Fibroblast of villous mesenchyme (primary cell): Measurements from ENCODE around the gene UNC13B. TPM values are rescaled to one million over a fixed set of nuclear protein-coding genes. Genes with fewer than 3 reads are reported as not detected.

Source experiments
- DNase-seq: peaks from one replicate; pipeline ENCODE4 v3.0.0-alpha.2; 2010; ENCODE audit warnings: low read depth
- H3K4me3 ChIP-seq: 2 replicates; pipeline ENCODE4 v1.5.1; 2011; ENCODE audit warnings: low read depth, mild to moderate bottlenecking, low read length
- total RNA-seq: library from RNA; depleted of rRNA; stranded (reverse); fragments of >200 nt; gene quantifications from 2 replicates; pipeline ENCODE4 v1.2.3, GENCODE V29; 2012
- TF ChIP-seq, protein P1 (sequence below): IDR thresholded peaks from 2 replicates; pipeline ENCODE4 v1.5.1; 2012; ENCODE audit warnings: low read depth, mild to moderate bottlenecking, low read length; ENCODE audit not compliant: insufficient read depth

Gene UNC13B
- total RNA-seq, 1 donor, result 23.7 TPM

DNA sequence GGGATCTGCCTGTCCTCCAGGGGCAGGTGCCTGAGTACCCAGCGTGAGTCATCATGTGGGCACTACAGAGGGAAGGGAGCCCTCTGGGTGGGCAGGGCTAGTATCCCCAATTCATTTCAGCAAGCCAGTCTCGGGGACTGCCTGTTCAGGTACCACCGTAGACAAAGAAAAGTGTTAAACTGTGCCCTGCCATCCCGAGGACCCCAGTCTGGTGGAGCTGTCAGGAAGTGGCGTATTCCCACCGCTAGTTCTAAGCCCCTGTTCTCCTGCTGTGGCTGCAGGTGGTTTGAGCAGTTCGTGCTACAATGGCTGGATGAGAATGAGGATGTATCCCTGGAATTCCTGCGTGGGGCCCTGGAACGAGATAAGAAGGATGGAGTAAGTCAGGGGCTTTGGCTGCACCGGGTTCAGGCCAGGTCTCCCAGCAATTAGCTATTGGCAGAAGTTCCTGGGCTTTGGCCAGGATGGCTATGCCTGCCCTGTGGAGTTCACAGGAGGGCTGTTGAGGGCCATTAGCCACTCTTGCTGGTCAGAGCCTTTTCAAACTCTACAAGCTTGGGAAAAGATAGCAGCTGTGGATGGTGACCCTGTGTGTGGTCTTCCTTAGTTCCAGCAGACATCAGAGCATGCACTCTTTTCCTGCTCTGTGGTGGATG, 234.9 kb downstream of the UNC13B start:
- no peak for DNase-seq

DNA sequence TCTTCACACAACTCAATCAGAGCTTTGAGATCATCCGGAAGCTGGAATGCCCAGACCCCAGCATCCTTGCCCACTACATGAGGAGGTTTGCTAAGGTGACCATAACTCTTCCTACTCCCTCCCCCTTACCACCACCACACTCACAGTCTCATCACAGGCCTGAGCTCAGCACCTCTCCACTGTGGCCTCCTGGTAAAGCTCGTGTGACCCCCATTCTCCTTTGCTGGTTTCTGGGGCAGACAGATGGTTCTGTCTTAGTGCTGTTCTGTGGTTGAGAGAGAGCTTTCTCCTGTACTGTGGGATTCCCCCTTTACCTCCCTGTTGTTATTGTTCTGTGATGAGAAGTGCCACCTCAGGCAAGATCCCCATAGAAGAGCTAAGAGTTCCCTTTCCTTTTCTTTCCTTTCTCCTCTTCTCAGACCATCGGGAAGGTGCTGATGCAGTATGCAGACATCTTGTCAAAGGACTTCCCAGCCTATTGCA, 235.4 kb downstream of the UNC13B start:
- TF ChIP-seq, protein P1, sequence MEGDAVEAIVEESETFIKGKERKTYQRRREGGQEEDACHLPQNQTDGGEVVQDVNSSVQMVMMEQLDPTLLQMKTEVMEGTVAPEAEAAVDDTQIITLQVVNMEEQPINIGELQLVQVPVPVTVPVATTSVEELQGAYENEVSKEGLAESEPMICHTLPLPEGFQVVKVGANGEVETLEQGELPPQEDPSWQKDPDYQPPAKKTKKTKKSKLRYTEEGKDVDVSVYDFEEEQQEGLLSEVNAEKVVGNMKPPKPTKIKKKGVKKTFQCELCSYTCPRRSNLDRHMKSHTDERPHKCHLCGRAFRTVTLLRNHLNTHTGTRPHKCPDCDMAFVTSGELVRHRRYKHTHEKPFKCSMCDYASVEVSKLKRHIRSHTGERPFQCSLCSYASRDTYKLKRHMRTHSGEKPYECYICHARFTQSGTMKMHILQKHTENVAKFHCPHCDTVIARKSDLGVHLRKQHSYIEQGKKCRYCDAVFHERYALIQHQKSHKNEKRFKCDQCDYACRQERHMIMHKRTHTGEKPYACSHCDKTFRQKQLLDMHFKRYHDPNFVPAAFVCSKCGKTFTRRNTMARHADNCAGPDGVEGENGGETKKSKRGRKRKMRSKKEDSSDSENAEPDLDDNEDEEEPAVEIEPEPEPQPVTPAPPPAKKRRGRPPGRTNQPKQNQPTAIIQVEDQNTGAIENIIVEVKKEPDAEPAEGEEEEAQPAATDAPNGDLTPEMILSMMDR, result no peak
- no peak overlapping the region for H3K4me3 ChIP-seq
- no peak for DNase-seq

More for the DNA sequence above, 234.9 kb downstream of the UNC13B start:
- TF ChIP-seq, protein P1, result no peak
- H3K4me3 ChIP-seq, result no peak overlapping the region

DNA sequence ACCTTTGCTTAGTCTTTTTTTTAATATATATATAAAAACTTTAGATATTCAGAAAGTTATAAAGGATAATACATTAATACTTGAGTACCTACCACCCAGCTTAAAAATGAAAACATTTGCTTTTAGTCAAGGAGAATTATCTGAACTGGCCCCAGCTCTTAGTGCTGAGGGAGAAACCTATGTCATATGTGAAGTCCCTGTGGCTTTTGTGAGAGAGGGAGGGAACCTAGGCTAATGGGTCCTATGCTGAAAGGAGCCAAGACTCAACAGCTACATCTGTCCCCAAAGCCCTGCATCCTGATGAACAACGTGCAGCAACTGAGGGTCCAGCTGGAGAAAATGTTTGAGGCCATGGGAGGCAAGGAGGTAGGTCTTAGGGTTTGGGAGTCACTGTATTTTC, 236.1 kb downstream of the UNC13B start:
- TF ChIP-seq, protein P1, result no peak
- H3K4me3 ChIP-seq, result no peak overlapping the region
- no peak for DNase-seq

DNA sequence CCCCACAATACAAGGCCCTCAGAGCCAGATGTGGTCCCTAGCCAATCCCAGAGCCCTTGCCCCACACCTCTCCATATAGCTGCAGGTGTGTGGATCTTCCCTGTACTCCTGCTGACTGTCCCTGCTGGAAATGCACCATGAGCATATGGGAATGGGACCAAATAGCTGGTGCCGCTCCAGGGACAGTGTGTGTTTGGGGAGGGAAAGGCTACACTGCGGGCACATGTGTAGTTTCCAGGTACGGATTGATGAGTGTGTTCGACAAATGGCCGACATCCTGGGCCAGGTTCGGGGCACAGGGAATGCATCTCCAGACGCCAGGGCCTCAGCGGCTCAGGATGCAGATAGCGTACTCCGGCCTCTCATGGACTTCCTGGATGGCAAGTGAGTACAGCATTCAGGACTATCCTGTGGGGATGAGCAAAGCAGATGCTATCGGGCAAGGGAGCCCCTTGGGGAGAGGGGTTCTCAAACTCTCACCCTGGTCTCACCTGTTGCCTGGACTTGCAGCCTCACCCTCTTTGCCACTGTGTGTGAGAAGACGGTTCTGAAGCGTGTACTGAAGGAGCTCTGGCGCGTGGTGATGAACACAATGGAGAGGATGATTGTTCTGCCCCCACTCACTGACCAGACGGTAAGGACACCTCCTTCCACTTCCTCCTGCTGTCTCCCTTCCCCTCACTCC, 237.0 kb downstream of the UNC13B start:
- no peak overlapping the region for H3K4me3 ChIP-seq
- no peak for DNase-seq
- TF ChIP-seq, protein P1, result no peak

DNA sequence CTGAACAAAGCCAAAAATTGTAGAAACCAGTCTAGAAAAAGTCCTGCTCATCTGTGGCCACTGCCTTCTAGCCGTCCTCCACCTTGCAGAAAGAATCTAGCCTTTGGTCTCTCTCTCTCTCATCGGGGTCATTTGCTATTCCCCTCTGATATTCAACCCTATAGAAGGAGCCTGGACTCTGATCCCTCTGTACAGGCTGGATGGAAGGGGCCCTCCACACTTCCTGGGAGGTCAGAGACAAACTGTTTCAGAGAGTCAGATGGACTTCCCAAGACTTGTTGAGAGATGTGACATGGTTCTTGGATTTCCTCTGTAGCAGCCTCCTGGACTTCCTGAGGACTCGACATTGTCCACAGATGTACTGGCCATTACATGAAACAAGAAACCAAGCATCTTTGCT, 243.1 kb downstream of the UNC13B start:
- DNase-seq, result no peak
- H3K4me3 ChIP-seq, result no peak overlapping the region
- TF ChIP-seq, protein P1, result no peak

DNA sequence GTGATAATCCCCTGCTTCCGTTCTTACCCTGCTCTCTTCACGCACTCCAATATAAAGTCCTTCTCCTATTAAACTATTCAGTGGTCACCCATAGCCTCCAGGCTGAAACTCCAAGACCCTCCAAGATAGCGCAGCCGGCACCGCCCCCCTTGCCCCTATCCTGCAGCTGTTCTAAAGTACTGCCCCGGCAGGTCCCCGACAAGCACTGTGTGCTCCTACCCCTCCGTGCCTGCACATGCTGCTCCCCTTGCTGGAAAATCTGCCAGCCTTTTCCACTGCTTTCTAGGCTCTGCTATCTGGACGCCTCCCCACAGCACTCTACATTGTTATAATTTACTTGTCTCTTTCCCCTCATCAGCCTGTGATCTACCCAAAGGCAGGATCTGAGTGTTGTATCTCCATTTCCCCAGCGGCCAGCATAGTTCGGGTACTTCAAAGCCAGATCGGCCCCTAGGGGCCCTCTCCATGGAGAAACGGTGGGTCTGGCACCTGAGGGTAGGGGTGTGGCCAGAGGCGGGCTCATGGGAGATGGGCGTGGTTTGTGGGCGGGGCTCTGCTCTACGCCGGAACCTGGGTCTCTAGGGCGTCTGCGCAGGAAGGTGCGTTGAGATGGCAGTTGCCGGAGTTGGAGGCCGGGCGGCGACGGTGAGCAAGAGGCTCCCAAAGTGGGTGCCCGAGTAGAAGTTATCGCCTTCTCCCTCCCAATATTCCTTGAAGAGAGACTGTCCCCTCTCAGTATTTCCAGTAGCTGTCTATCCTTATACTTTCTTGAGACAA, 244.6 kb downstream of the UNC13B start:
- TF ChIP-seq, protein P1, result no peak
- peak; percentile 5 for DNase-seq
- H3K4me3 ChIP-seq, result peak overlapping the region; percentile 2
